ENCODE data around the gene AKT2. TPM values are rescaled to one million over a fixed set of nuclear protein-coding genes. Genes with fewer than 3 reads are reported as not detected.

The AKT2 gene
- total RNA-seq, 4 donors from 2014 or later, result 88.0 to 387 (median 102) TPM

DNA sequence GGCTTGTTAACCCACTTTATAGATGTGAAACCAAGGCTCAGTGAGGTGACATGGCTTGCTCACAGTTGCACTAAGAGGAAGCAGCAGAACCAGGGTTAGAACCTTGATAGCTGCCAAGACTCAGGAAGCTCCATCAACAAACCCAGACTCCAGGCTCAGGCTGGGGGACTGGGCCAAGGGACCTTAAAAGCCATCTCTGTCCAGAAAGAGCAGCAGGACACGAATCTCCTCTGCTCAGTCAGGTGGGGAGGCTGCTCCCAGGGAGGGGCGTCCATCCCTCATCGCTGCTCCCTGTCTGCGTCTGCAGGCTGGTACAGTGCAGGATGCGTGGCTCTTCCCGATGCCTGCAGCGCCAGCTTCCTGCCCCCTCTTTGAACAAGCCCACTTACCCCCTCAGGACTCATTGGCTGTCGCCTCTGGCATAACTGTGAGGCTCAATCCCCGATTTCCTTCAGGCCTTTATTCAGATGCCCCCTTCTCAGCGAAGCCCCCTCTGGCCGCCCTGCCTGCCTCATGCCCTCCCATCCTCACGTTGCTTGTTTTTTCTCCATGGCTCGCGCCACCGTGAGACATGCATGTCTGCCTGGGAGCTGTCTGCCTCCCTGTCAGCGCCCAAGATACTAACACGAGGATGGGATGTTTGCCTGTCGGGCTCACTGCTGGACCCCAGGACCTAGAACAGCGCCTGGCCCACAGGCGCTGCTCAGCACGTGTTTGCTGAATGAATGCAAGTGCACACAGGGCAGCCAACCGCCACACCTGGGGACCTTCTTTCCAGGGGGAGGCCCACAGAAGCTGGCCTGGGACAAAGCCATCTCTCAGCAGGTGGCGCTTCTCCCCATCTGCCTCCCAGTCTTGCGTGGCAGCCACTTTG, 21.5 kb downstream of the AKT2 start:
- in situ Hi-C loops (cut with MboI; ENCODE audit: low sequenced_read_pairs in 4 of 4), result no loop called here
- no peak for TF ChIP-seq POLR2A (IDR thresholded peaks at IDR 0.05)
- TF ChIP-seq, protein P1, sequence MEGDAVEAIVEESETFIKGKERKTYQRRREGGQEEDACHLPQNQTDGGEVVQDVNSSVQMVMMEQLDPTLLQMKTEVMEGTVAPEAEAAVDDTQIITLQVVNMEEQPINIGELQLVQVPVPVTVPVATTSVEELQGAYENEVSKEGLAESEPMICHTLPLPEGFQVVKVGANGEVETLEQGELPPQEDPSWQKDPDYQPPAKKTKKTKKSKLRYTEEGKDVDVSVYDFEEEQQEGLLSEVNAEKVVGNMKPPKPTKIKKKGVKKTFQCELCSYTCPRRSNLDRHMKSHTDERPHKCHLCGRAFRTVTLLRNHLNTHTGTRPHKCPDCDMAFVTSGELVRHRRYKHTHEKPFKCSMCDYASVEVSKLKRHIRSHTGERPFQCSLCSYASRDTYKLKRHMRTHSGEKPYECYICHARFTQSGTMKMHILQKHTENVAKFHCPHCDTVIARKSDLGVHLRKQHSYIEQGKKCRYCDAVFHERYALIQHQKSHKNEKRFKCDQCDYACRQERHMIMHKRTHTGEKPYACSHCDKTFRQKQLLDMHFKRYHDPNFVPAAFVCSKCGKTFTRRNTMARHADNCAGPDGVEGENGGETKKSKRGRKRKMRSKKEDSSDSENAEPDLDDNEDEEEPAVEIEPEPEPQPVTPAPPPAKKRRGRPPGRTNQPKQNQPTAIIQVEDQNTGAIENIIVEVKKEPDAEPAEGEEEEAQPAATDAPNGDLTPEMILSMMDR (IDR thresholded peaks at IDR 0.05 in 4 of 5, conservative IDR thresholded peaks at IDR 0.05 in 1 of 5), result no peak
- H3K4me3 ChIP-seq, result peak overlapping the region in 1 of 4 donors; percentile 61
- peaks cover 73 to 82% of the 10 kb centered on the region in 2 donors for H3K4me1 ChIP-seq
- no peaks in the 10 kb centered on the region for H3K27me3 ChIP-seq
- H3K27ac ChIP-seq, result peak overlapping the region; percentile 93 to 98 (median 96)
- DNase-seq (no peak), ATAC-seq (no peak)
- no peaks in the 10 kb centered on the region for H3K9me3 ChIP-seq
- H3K36me3 ChIP-seq, result peaks cover 0 to 4% of the 10 kb centered on the region in 2 donors
- intact Hi-C loops (cut with DNase I; ENCODE audit: low total_unique reads), result loop anchor here (10.0 kb wide), 2 partner anchors 439 to 1599 kb away; no protein-coding TSS in a partner anchor

DNA sequence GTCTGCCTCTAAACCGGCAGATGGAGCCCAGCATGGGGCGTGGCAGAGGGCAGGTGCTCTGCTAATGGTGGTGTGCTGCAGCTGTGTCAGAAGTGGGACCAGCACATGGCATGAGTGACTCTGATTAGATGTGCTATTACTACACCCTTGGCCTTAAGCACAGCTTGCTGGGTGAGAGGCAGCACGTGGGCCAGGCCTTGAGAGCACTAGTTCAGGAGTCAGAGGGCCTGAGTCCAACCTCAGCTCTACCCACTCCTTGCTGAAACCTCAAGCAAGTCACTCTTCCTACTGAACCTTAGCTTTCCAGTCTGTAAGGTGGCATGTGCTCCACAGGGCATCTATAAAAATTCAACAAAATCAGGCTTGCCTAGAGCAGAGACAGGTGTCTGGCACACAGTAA, 22.7 kb downstream of the AKT2 start:
- H3K36me3 ChIP-seq, result peaks cover 0 to 4% of the 10 kb centered on the region in 2 donors
- H3K27me3 ChIP-seq, result no peaks in the 10 kb centered on the region
- no peak overlapping the region for H3K4me3 ChIP-seq
- peak in 1 of 2 donors; percentile 6 for TF ChIP-seq POLR2A (IDR thresholded peaks at IDR 0.05)
- TF ChIP-seq, protein P1 (IDR thresholded peaks at IDR 0.05 in 4 of 5, conservative IDR thresholded peaks at IDR 0.05 in 1 of 5), result no peak
- no peak for ATAC-seq
- H3K27ac ChIP-seq, result peak overlapping the region; percentile 93 to 98 (median 96)
- intact Hi-C loops (cut with DNase I; ENCODE audit: low total_unique reads), result loop anchor here (10.0 kb wide), 2 partner anchors 438 to 1598 kb away; no protein-coding TSS in a partner anchor
- DNase-seq, result no peak
- peaks cover 65 to 82% of the 10 kb centered on the region in 2 donors for H3K4me1 ChIP-seq
- no peaks in the 10 kb centered on the region for H3K9me3 ChIP-seq
- in situ Hi-C loops (cut with MboI; ENCODE audit: low sequenced_read_pairs in 4 of 4), result no loop called here

DNA sequence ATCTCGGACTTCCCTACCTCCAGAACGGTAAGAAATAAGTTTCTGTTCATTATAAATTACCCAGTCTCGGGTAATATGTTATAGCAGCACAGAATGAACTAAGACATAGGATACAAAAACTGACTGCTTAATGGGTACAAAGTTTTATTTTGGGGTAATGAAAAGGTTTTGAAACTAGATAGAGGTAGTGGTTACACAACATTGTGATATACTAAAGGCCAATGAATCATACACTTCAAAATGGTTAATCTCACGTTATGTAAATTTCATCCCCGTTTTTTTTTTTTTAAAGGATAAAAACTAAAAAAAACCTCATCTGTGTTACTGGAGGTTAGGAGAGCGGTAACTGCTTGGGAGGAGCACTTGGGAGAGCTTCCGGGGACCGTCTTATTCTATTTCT, 23.5 kb downstream of the AKT2 start:
- TF ChIP-seq POLR2A (IDR thresholded peaks at IDR 0.05), result no peak
- TF ChIP-seq, protein P1 (IDR thresholded peaks at IDR 0.05 in 4 of 5, conservative IDR thresholded peaks at IDR 0.05 in 1 of 5), result no peak
- Histone ChIP-seq H3K4me3 (no peak overlapping the region), H3K9me3 (no peaks in the 10 kb centered on the region), H3K4me1 (peaks cover 59 to 82% of the 10 kb centered on the region in 2 donors), H3K27me3 (no peaks in the 10 kb centered on the region), H3K36me3 (peaks cover 0 to 4% of the 10 kb centered on the region in 2 donors), H3K27ac (peak overlapping the region; percentile 93 to 98 (median 96))
- no peak for ATAC-seq
- intact Hi-C loops (cut with DNase I; ENCODE audit: low total_unique reads), result loop anchor here (10.0 kb wide), 2 partner anchors 437 to 1597 kb away; no protein-coding TSS in a partner anchor
- no peak for DNase-seq
- in situ Hi-C loops (cut with MboI; ENCODE audit: low sequenced_read_pairs in 4 of 4), result no loop called here

DNA sequence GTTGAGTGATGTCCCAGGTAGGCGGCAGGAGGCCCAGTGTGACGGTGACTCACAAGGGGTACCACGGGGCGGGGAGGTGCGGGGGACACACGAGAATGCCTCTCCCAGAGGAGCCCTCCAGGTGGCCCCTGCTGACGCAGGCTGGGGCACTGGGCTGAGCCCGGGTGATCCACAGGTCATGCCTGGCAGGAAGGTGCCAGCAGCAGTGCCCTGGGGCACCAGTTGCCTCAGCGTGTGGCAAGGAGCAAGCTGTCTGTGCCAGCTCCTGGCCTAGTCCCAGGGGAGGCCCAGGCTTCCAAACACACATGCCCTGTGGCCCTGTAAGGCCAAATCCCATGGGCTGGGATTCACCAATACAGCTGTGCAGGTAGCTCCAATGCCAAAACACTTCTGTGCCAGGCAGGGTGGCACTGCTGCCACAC, 28.0 kb downstream of the AKT2 start:
- no peaks in the 10 kb centered on the region for H3K9me3 ChIP-seq
- ATAC-seq (peak; percentile 81 to 82), DNase-seq (peak; percentile 78 to 98)
- intact Hi-C loops (cut with DNase I; ENCODE audit: low total_unique reads), result no loop called here
- no peak overlapping the region for H3K4me3 ChIP-seq
- no peaks in the 10 kb centered on the region for H3K27me3 ChIP-seq
- peak in 1 of 2 donors; percentile 11 for TF ChIP-seq POLR2A (IDR thresholded peaks at IDR 0.05)
- TF ChIP-seq, protein P1 (IDR thresholded peaks at IDR 0.05 in 4 of 5, conservative IDR thresholded peaks at IDR 0.05 in 1 of 5), result no peak
- peaks cover 0 to 29% of the 10 kb centered on the region in 2 donors for H3K36me3 ChIP-seq
- in situ Hi-C loops (cut with MboI; ENCODE audit: low sequenced_read_pairs in 4 of 4), result no loop called here
- peak overlapping the region; percentile 88 to 95 (median 94) for H3K27ac ChIP-seq
- peaks cover 35 to 62% of the 10 kb centered on the region in 2 donors for H3K4me1 ChIP-seq

All from gastrocnemius medialis (tissue), 4 donors.